SU-DHL-6 (cell line): Measurements from ENCODE around the gene SCN1A.

Experiments
- H2AFZ ChIP-seq: fragments of 200-600 bp; sonication (generic); 2 replicates; pipeline ENCODE4 v1.6.1; 2014; ENCODE audit warnings: low read depth, mild to moderate bottlenecking, moderate library complexity, mixed read lengths, antibody characterized with exemption, low read length; ENCODE audit not compliant: severe bottlenecking
- H3F3A ChIP-seq: fragments of 200-600 bp; shearing (Covaris generic); 2 replicates; pipeline ENCODE4 v1.6.0; 2016; ENCODE audit warnings: antibody characterized with exemption, mild to moderate bottlenecking; ENCODE audit not compliant: insufficient read depth
- H3K27ac ChIP-seq: fragments of 200-600 bp; sonication (generic); 2 replicates; pipeline ENCODE4 v1.5.1; 2016; ENCODE audit warnings: low read depth, mild to moderate bottlenecking, low read length, moderate library complexity, mixed read lengths
- H3K27me3 ChIP-seq: fragments of 200-600 bp; sonication (generic), shearing (Covaris generic); 2 replicates; pipeline ENCODE4 v1.6.0; 2014; ENCODE audit warnings: mild to moderate bottlenecking, low read length
- H3K36me3 ChIP-seq: fragments of 200-600 bp; sonication (generic); 2 replicates; pipeline ENCODE4 v1.6.1; 2014; ENCODE audit warnings: mild to moderate bottlenecking, low read length, mixed read lengths
- H3K4me2 ChIP-seq: fragments of 300-600, 200-600 bp; shearing (Covaris generic), sonication (generic); 2 replicates; pipeline ENCODE4 v1.6.0; 2014; ENCODE audit warnings: low read length, low read depth, mild to moderate bottlenecking; ENCODE audit not compliant: poor library complexity, severe bottlenecking
- H3K4me3 ChIP-seq: fragments of 200-600 bp; sonication (generic); 2 replicates; pipeline ENCODE4 v1.5.1; 2014; ENCODE audit warnings: antibody characterized with exemption, low read length, mild to moderate bottlenecking, mixed read lengths; ENCODE audit not compliant: insufficient read depth, poor library complexity, severe bottlenecking
- H3K79me2 ChIP-seq: fragments of 200-600 bp; sonication (generic); 2 replicates; pipeline ENCODE4 v1.6.1; 2014; ENCODE audit warnings: mild to moderate bottlenecking, low read length, moderate library complexity; ENCODE audit not compliant: insufficient read depth
- H3K9ac ChIP-seq: fragments of 200-600 bp; sonication (generic); 2 replicates; pipeline ENCODE4 v1.7.0; 2014; ENCODE audit warnings: mild to moderate bottlenecking, low read length
- H3K9me2 ChIP-seq: fragments of 200-600 bp; sonication (generic); replicated peaks from 2 replicates; pipeline ENCODE4 v1.6.1; 2014; ENCODE audit warnings: low read length; ENCODE audit not compliant: insufficient read depth
- H3K9me3 ChIP-seq: fragments of 200-600 bp; sonication (generic); 2 replicates; pipeline ENCODE4 v1.6.1; 2014; ENCODE audit warnings: low read length, mixed read lengths; ENCODE audit not compliant: insufficient read depth
- H4K20me1 ChIP-seq: fragments of 200-600 bp; sonication (generic); 2 replicates; pipeline ENCODE4 v1.6.1; 2014; ENCODE audit warnings: low read depth, mild to moderate bottlenecking, antibody characterized with exemption, low read length, moderate library complexity, mixed read lengths
- EZH2phosphoT487 ChIP-seq: fragments of 200-600 bp; sonication (generic), shearing (Covaris generic); conservative IDR thresholded peaks from 2 replicates; pipeline ENCODE4 v1.6.1; 2018; ENCODE audit warnings: mild to moderate bottlenecking, antibody characterized with exemption, low read length, moderate library complexity, mixed read lengths
- TF ChIP-seq, protein P1 (sequence below): fragments of 200-600 bp; sonication (generic); IDR thresholded peaks from one replicate; pipeline ENCODE4 v1.5.1; 2017; ENCODE audit warnings: antibody characterized with exemption, mild to moderate bottlenecking, low read length, moderate library complexity; ENCODE audit not compliant: insufficient read depth, poor library complexity, severe bottlenecking

Gene SCN1A

GRCh38 chr2:166128156-166128505 lies 311 bp upstream of the SCN1A start:
- Histone ChIP-seq H3K27me3 (no peaks in the 10 kb centered on the region), H3K9me3 (no peaks in the 10 kb centered on the region), H3K4me2 (no peak overlapping the region), H3K9ac (no peak overlapping the region), H2AFZ (no peak overlapping the region), H3K9me2 (no peaks in the 10 kb centered on the region), H3K4me3 (no peak overlapping the region), H3K79me2 (no peaks in the 10 kb centered on the region), H4K20me1 (no peaks in the 10 kb centered on the region), H3K27ac (no peak overlapping the region), H3K36me3 (no peaks in the 10 kb centered on the region), H3F3A (no peaks in the 10 kb centered on the region)
- TF ChIP-seq, protein P1, sequence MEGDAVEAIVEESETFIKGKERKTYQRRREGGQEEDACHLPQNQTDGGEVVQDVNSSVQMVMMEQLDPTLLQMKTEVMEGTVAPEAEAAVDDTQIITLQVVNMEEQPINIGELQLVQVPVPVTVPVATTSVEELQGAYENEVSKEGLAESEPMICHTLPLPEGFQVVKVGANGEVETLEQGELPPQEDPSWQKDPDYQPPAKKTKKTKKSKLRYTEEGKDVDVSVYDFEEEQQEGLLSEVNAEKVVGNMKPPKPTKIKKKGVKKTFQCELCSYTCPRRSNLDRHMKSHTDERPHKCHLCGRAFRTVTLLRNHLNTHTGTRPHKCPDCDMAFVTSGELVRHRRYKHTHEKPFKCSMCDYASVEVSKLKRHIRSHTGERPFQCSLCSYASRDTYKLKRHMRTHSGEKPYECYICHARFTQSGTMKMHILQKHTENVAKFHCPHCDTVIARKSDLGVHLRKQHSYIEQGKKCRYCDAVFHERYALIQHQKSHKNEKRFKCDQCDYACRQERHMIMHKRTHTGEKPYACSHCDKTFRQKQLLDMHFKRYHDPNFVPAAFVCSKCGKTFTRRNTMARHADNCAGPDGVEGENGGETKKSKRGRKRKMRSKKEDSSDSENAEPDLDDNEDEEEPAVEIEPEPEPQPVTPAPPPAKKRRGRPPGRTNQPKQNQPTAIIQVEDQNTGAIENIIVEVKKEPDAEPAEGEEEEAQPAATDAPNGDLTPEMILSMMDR, result no peak
- TF ChIP-seq EZH2phosphoT487, result no peak

DNA sequence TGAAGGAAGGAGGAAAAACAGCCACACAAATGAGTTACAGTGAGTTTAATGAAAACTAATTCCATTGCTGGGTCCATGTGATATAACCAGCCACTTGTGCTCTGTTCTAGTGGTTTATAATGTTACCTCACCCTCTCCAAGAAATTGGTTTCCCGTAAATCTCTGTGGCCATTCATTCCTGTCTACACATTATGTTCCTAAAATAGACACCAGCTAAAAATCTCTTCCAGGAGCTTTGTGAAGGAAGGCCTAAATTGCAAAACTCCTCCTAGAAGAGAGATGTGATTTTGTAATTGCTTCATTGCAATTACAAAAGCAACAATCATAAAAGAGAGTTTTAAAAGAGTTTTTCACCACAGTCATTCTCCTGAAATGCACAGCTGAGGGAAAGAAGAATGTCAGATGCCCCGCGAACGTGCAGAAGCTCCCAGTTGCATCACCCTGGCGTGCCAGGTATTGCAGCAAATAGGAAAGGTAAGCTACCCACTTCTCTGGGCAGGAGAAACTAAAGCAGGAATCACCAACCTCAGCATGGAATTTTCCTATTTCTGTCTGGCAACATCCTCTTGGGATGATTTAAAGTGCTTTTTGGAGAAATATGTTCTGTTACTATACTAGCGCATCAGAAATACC lies 1.7 kb downstream of the SCN1A start:
- H2AFZ ChIP-seq, result no peak overlapping the region
- no peaks in the 10 kb centered on the region for H3K79me2 ChIP-seq
- H3K4me3 ChIP-seq, result no peak overlapping the region
- no peaks in the 10 kb centered on the region for H3F3A ChIP-seq
- H3K27ac ChIP-seq, result no peak overlapping the region
- TF ChIP-seq EZH2phosphoT487, result no peak
- TF ChIP-seq, protein P1, result no peak
- H3K4me2 ChIP-seq, result no peak overlapping the region
- no peak overlapping the region for H3K9ac ChIP-seq
- H3K36me3 ChIP-seq, result no peaks in the 10 kb centered on the region
- H3K9me3 ChIP-seq, result no peaks in the 10 kb centered on the region
- H3K27me3 ChIP-seq, result no peaks in the 10 kb centered on the region
- no peaks in the 10 kb centered on the region for H4K20me1 ChIP-seq
- no peaks in the 10 kb centered on the region for H3K9me2 ChIP-seq

GRCh38 chr2:166125557-166125956 lies 2.3 kb downstream of the SCN1A start:
- H3K27ac ChIP-seq, result no peak overlapping the region
- TF ChIP-seq EZH2phosphoT487, result no peak
- TF ChIP-seq, protein P1, result no peak
- no peaks in the 10 kb centered on the region for H3K79me2 ChIP-seq
- no peaks in the 10 kb centered on the region for H4K20me1 ChIP-seq
- no peaks in the 10 kb centered on the region for H3K36me3 ChIP-seq
- H3K9ac ChIP-seq, result no peak overlapping the region
- H3K4me3 ChIP-seq, result no peak overlapping the region
- no peak overlapping the region for H3K4me2 ChIP-seq
- no peak overlapping the region for H2AFZ ChIP-seq
- no peaks in the 10 kb centered on the region for H3K9me3 ChIP-seq
- H3K9me2 ChIP-seq, result no peaks in the 10 kb centered on the region
- H3K27me3 ChIP-seq, result no peaks in the 10 kb centered on the region
- no peaks in the 10 kb centered on the region for H3F3A ChIP-seq

DNA sequence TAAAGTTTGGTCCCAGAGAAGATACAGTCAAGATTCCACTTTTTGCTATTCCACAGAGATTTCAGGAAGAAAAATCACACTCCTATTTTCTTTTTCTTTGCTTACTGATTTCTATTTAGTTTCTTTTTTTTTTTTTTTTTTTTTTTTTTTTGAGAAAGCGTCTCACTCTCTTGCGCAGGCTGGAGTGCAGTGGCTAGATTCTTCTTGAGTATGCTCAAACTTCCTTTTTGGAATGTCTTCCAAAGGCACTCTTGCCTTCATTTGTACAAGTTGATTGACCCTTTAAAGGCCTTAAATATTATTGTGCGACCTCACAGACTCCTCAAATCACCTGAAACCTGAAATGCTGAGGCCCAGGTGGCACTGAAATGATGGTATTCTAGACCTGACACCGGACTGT lies 9.6 kb downstream of the SCN1A start:
- Histone ChIP-seq H3K9ac (no peak overlapping the region), H3K36me3 (no peaks in the 10 kb centered on the region), H3K9me3 (no peaks in the 10 kb centered on the region), H2AFZ (no peak overlapping the region), H3K4me3 (no peak overlapping the region), H4K20me1 (no peaks in the 10 kb centered on the region), H3K27ac (no peak overlapping the region), H3K4me2 (no peak overlapping the region), H3F3A (no peaks in the 10 kb centered on the region), H3K9me2 (no peaks in the 10 kb centered on the region), H3K27me3 (no peaks in the 10 kb centered on the region), H3K79me2 (no peaks in the 10 kb centered on the region)
- TF ChIP-seq EZH2phosphoT487, result no peak
- TF ChIP-seq, protein P1, result no peak
